HepG2 (cell line): Measurements from ENCODE around the gene ATRN.

Experiments
- HCFC1 ChIP-seq: fragments of 150-350 bp; IDR thresholded peaks from 2 replicates; pipeline ENCODE4 v1.6.1; 2014; ENCODE audit warnings: low read depth, low read length
- ZBTB8A ChIP-seq: sonication (generic); formaldehyde crosslinking; IDR thresholded peaks from 2 replicates; pipeline ENCODE4 v1.4.0; 2020; ENCODE audit warnings: mild to moderate bottlenecking, low read depth, missing genetic modification reagents, borderline replicate concordance
- ZKSCAN8 ChIP-seq: IDR thresholded peaks from 2 replicates; pipeline ENCODE4 v1.6.1; 2016; ENCODE audit warnings: borderline replicate concordance, missing genetic modification reagents, missing compliant biosample characterization

GRCh38 chr20:3629893-3630292, 159.1 kb downstream of the ATRN start:
- TF ChIP-seq HCFC1: no peak
- TF ChIP-seq ZBTB8A: no peak
- TF ChIP-seq ZKSCAN8 (CRISPR knock-in tag): no peak
